HFF-Myc (cell line): Measurements from ENCODE around the gene SEC22B.
"Not testable (repeated sequence)": the region's sequence is repeated elsewhere in the genome, so short reads cannot be mapped to it uniquely, and the experiment has no call there.

Experiments used
- DNase-seq: peaks from one replicate; pipeline ENCODE4 v3.0.0-alpha.2; 2011; ENCODE audit warnings: low read depth; ENCODE audit errors: extremely low read depth
- H3K4me3 ChIP-seq: replicated peaks from 2 replicates; pipeline ENCODE4 v1.5.1; 2011; ENCODE audit warnings: low read depth, mild to moderate bottlenecking, control low read depth, low read length
- CTCF ChIP-seq: IDR thresholded peaks from 2 replicates; pipeline ENCODE4 v1.5.1; 2012; ENCODE audit warnings: mild to moderate bottlenecking, low read depth, low read length, control low read depth; ENCODE audit errors: missing control alignments

Gene SEC22B

GRCh38 chr1:120176092-120176855, at the start of gene SEC22B:
Gene SEC22B (minus strand): TSS chr1:120176520. CDS start chr1:120176381, 139 bp downstream.
- no peak for TF ChIP-seq CTCF
- DNase-seq, result peak; percentile 91
- peak within 1 kb of the TSS; percentile 84 for H3K4me3 ChIP-seq

- DNase-seq, H3K4me3 ChIP-seq: not testable (repeated sequence)
Measured at GRCh38 chr1:120217933-120218332, 41.6 kb upstream of the SEC22B start.

DNA sequence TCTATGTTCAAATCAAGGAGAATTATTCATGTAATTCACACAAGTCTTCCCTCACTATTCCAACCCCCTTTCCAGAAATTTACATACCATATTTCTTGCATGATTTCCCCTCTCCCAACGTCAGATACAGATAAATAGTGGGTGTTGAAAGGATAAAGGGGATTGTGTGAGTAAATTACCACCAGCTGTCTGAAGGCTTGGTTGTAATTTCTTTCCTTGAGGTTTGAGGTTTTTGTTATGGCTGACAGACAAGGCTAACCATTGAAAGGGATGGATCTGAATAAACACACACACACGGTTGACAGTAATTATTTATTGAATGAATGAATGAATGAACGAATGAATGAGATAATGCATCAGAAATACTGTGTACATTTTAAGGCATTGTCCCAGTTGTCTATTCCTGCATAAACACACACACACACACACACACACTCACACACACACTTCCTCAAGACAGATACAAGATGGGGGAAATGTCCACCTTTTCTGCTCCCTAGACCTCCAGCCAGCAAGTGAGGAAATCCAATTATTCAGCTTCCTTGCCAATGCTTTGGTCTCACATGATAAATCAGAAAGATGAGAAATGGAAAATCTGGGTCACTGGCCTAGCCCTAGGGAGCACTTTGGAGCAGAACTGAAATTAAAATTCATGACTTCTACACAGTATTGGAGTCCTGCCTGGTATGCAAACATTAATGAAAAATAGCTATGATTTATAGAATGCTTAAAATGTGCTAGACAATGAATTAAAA, 41.0 kb upstream of the SEC22B start:
- not testable (repeated sequence) for H3K4me3 ChIP-seq, DNase-seq

- not testable (repeated sequence) for H3K4me3 ChIP-seq, DNase-seq
Measured at GRCh38 chr1:120213606-120214005, 37.3 kb upstream of the SEC22B start.

- H3K4me3 ChIP-seq, DNase-seq: not testable (repeated sequence)
Measured at GRCh38 chr1:120210754-120211153, 34.4 kb upstream of the SEC22B start.

GRCh38 chr1:120196863-120197775, 20.8 kb upstream of the SEC22B start:
- peak overlapping the region; percentile 36 for H3K4me3 ChIP-seq
- not testable (repeated sequence) for DNase-seq

DNA sequence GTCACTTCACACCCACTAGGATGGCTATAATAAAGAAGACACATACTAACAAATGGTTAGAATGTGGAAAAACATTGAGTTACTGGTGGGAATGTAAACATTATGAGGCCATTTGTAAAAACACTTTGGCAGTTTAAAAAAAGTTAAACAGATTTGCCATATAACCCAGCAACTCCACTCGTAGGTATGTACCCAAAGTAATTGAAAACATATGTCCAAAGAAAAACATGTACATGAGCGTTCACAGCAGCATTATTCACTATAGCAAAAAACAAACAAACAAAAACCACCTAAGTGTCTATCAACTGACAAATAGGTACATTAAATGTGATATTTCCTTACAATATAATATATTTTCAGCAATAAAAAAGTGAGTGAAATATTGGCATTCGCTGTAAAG, 12.3 kb upstream of the SEC22B start:
- not testable (repeated sequence) for DNase-seq, H3K4me3 ChIP-seq

DNA sequence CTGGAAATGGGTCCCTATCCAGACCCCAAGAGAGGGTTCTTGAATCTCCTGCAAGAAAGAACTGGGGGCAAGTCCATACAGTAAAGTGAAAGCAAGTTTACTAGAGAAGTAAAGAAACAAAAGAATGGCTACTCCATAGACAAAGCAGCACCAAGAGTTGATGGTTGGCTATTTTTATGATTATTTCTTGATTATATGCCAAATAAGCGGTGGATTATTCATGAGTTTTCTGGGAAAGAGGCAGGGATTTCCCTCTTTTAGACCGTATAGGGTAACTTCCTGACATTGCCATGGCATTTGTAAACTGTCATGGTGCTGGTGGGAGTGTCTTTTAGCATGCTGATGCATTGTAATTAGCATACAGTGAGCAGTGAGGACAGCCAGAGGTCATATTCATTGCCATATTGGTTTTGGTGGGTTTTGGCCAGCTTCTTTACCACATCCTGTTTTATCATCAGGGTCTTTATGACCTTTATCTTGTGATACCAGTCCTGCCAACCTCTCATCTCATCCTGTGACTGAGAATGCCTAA, 5.9 kb upstream of the SEC22B start:
- not testable (repeated sequence) for H3K4me3 ChIP-seq, DNase-seq

GRCh38 chr1:120179811-120180690, 3.7 kb upstream of the SEC22B start:
- H3K4me3 ChIP-seq, result peak overlapping the region; percentile 21; the same call in 1 of the 2 replicates
- peak; percentile 47 for DNase-seq

DNA sequence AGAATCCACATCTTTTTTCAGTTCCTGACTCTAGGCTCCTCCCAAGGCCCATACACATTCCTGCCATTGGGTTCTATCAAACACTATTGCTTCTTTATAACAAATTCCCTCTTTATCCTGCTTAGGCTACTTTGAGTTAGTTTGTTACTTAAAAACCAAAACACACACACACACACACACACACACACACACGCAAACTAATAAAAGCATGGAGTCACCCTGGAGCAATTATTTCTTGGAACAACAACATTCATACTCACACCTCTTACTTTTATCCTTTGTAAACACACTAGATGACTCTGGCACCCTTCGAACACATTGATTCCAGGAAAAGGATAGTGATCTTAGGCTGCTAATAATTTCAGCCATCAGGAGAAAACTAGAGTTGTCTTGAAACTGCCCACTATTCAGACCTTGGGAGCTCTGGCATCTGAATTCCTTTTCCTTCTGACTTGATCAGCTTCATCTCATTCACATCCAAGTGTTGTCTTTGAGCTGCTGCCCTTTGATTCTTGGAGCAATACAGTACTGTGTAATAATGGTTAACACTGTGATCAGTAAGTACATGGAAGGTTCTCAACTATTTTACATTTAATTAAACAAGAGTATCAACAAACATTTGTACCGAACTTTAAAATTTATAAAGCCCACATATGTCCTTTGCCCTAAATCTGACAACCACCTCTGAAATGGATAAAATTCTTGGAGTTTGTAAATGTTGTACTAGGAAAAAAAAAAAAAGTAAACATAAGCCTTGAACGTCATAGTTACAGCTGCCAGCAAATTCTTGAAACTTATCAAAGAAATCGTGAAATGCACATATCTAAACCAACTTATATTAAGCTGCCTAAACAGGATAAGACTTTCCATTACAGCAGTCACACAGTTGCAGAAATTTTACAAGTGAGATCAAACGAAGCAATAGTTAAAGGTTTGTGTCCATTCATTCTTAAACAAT, 2.8 kb upstream of the SEC22B start:
- no peak overlapping the region for H3K4me3 ChIP-seq
- peak; percentile 6 for DNase-seq
- TF ChIP-seq CTCF, result no peak

DNA sequence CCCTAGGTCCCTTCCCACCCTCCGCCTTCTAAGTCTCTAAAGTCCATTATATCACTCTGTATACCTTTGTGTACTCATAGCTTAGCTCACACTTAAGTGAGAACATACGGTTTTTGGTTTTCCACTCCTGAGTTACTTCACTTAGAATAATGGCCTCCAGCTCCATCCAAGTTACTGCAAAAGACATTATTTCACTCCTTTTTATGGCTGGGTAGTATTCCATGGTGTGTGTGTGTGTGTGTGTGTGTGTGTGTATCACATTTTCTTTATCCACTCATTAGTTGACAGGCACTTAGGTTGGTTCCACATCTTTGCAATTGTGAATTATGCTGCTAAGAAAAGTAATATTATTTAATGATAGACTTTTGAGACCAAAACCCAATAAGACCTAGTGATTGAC, 1.7 kb upstream of the SEC22B start:
- not testable (repeated sequence) for H3K4me3 ChIP-seq, DNase-seq

GRCh38 chr1:120175688-120176087, 632 bp downstream of the SEC22B start:
- H3K4me3 ChIP-seq, result peak overlapping the region; percentile 84
- not testable (repeated sequence) for DNase-seq

DNA sequence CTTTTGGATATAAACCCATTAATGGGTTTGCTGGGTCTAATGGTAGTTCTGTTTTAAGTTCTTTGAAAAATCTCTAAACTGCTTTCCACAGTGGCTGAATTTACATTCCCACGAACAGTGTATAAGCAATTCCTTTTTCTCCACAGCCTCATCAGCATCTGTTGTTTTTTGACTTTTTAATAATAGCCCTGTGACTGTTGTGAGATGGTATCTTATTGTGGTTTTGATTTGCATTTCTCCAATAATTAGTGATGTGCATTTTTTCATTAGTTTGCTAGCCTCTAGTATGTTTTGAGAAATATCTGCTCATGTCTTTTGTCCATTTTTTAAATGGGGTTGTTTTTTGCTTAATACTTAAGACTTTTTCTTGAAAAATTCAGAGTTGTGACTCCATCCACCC, 11.6 kb downstream of the SEC22B start:
- not testable (repeated sequence) for DNase-seq, H3K4me3 ChIP-seq
